ENCODE results near the gene KRT2. TPM values are rescaled to one million over a fixed set of nuclear protein-coding genes. Genes with fewer than 3 reads are reported as not detected.

The KRT2 gene
- total and polyA plus RNA-seq, 2 of the 8 experiments (the other 6 are each of a cell fraction or from before 2014, with no cell fraction given) = not detected

DNA sequence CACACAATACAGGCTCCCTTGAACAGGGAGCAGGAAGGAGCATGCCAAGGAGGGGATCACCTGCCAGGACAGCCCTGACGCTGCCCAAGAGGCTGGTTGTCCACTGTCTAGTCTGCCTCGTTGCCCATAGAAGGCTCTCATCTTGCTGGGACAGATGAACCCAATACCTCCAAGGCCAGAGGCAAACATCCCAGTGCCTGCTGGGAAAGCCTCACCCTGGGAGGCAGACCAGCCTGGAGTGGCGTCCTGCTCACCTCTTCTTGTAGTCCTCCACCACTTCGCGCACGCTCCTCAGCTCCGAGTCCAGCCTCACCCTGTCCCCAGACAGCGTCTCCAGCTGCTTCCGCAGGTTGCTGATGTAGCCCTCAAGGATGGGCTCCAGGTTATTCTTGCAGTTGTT, 36.1 kb downstream of the KRT2 start (continued):
- TF ChIP-seq POLR2A (IDR thresholded peaks at IDR 0.05; ENCODE audit: control extremely low read depth in 1 of 2, low read depth in 2 of 2, low read length in 2 of 2) = no peak
- no peak for TF ChIP-seq RBBP5 (IDR thresholded peaks at IDR 0.05; ENCODE audit: borderline replicate concordance, low read depth, low read length)
- TF ChIP-seq, protein P1, sequence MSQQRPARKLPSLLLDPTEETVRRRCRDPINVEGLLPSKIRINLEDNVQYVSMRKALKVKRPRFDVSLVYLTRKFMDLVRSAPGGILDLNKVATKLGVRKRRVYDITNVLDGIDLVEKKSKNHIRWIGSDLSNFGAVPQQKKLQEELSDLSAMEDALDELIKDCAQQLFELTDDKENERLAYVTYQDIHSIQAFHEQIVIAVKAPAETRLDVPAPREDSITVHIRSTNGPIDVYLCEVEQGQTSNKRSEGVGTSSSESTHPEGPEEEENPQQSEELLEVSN (IDR thresholded peaks at IDR 0.05) = no peak
- TF ChIP-seq GABPA (IDR thresholded peaks at IDR 0.05; ENCODE audit: borderline replicate concordance, insufficient read depth, low read length) = no peak
